Type B pancreatic cell (in vitro differentiated cells): ENCODE results near the gene ZBED5. TPM values are rescaled to one million over a fixed set of nuclear protein-coding genes. Genes with fewer than 3 reads are reported as not detected.

Experiments
- DNase-seq: peaks from one replicate; pipeline ENCODE4 v3.0.0; 2021; ENCODE audit warnings: mixed read lengths; ENCODE audit not compliant: unreplicated experiment; ENCODE audit errors: extremely low spot score
- H3K27ac Mint-ChIP-seq: 2 replicates; pipeline ENCODE4 v1.8.0; 2021; ENCODE audit warnings: mild to moderate bottlenecking, mixed read lengths
- H3K27me3 Mint-ChIP-seq: 2 replicates; pipeline ENCODE4 v1.8.0; 2021; ENCODE audit warnings: mixed read lengths
- H3K36me3 Mint-ChIP-seq: 2 replicates; pipeline ENCODE4 v1.8.0; 2021; ENCODE audit warnings: mixed read lengths
- H3K4me1 Mint-ChIP-seq: one replicate; pipeline ENCODE4 v1.8.0; 2021; ENCODE audit warnings: mixed read lengths; ENCODE audit not compliant: unreplicated experiment
- H3K4me3 Mint-ChIP-seq: 2 replicates; pipeline ENCODE4 v1.8.0; 2021; ENCODE audit warnings: mild to moderate bottlenecking, mixed read lengths
- H3K9me3 Mint-ChIP-seq: 2 replicates; pipeline ENCODE4 v1.8.0; 2021; ENCODE audit warnings: mixed read lengths
- CTCF ChIP-seq: fragments of 200-600 bp; sonication (generic); conservative IDR thresholded peaks from 2 replicates; pipeline ENCODE4 v1.5.0; 2021; ENCODE audit warnings: antibody characterized with exemption, mild to moderate bottlenecking
- total RNA-seq: library from RNA; stranded (reverse); gene quantifications from 2 replicates; pipeline ENCODE4 v1.2.1, GENCODE V29; 2021; ENCODE audit warnings: low replicate concordance

ZBED5 gene
- total RNA-seq, 1 donor from 2014 or later, result 88.0 TPM

- Mint-ChIP-seq H3K36me3 (no peaks in the 10 kb centered on the region), H3K27ac (peak overlapping the region; percentile 64), H3K4me1 (peaks cover 32% of the 10 kb centered on the region), H3K27me3 (no peaks in the 10 kb centered on the region), H3K9me3 (no peaks in the 10 kb centered on the region), H3K4me3 (peak overlapping the region; percentile 20)
- DNase-seq, result no peak
- no peak for TF ChIP-seq CTCF
These were observed 6.8 kb upstream of the ZBED5 start for GRCh38 chr11:10864688-10865087.

- peaks cover 36% of the 10 kb centered on the region for H3K4me1 Mint-ChIP-seq
- H3K36me3 Mint-ChIP-seq, result no peaks in the 10 kb centered on the region
- no peak for DNase-seq
- peak overlapping the region; percentile 31 for H3K27ac Mint-ChIP-seq
- TF ChIP-seq CTCF, result no peak
- H3K9me3 Mint-ChIP-seq, result no peaks in the 10 kb centered on the region
- H3K27me3 Mint-ChIP-seq, result no peaks in the 10 kb centered on the region
- H3K4me3 Mint-ChIP-seq, result no peak overlapping the region
These were observed 4.6 kb upstream of the ZBED5 start for GRCh38 chr11:10862446-10862845.

GRCh38 chr11:10861799-10862198, 3.9 kb upstream of the ZBED5 start:
- DNase-seq, result no peak
- TF ChIP-seq CTCF, result no peak
- peaks cover 32% of the 10 kb centered on the region for H3K4me1 Mint-ChIP-seq
- no peak overlapping the region for H3K4me3 Mint-ChIP-seq
- H3K27ac Mint-ChIP-seq, result no peak overlapping the region
- no peaks in the 10 kb centered on the region for H3K9me3 Mint-ChIP-seq
- peaks cover under 1% of the 10 kb centered on the region for H3K36me3 Mint-ChIP-seq
- no peaks in the 10 kb centered on the region for H3K27me3 Mint-ChIP-seq

- H3K27me3 Mint-ChIP-seq, result no peaks in the 10 kb centered on the region
- no peaks in the 10 kb centered on the region for H3K9me3 Mint-ChIP-seq
- no peak overlapping the region for H3K4me3 Mint-ChIP-seq
- TF ChIP-seq CTCF, result no peak
- no peak overlapping the region for H3K27ac Mint-ChIP-seq
- no peak for DNase-seq
- peaks cover 7% of the 10 kb centered on the region for H3K36me3 Mint-ChIP-seq
- peaks cover 37% of the 10 kb centered on the region for H3K4me1 Mint-ChIP-seq
These were observed 3.2 kb upstream of the ZBED5 start for GRCh38 chr11:10861047-10861446.

GRCh38 chr11:10858439-10859325, 829 bp upstream of the ZBED5 start:
- TF ChIP-seq CTCF, result no peak

More at GRCh38 chr11:10858439-10859325, 829 bp upstream of the ZBED5 start:
- H3K4me1 Mint-ChIP-seq, result peaks cover 32% of the 10 kb centered on the region
- no peaks in the 10 kb centered on the region for H3K27me3 Mint-ChIP-seq
- H3K4me3 Mint-ChIP-seq, result peak overlapping the region; percentile 99
- peak; percentile 80 for DNase-seq
- H3K9me3 Mint-ChIP-seq, result no peaks in the 10 kb centered on the region
- H3K36me3 Mint-ChIP-seq, result peaks cover 20% of the 10 kb centered on the region
- peak overlapping the region; percentile 99 for H3K27ac Mint-ChIP-seq
